MM.1S (cell line): ENCODE results near the gene OSER1.

ENCODE experiments used
- DNase-seq: peaks from one replicate; pipeline ENCODE4 v3.0.0-alpha.2; 2015
- H2AFZ ChIP-seq: fragments of 300-600 bp; sonication (generic); 2 replicates; pipeline ENCODE4 v1.6.0; 2016; ENCODE audit warnings: antibody characterized with exemption, low read length
- H3F3A ChIP-seq: fragments of 300-600 bp; sonication (generic); 2 replicates; pipeline ENCODE4 v1.6.1; 2016; ENCODE audit warnings: mild to moderate bottlenecking, antibody characterized with exemption, low read length, moderate library complexity, mixed read lengths; ENCODE audit not compliant: insufficient read depth
- H3K27ac ChIP-seq: fragments of 300-600 bp; sonication (generic); 2 replicates; pipeline ENCODE4 v1.5.1; 2016; ENCODE audit warnings: mild to moderate bottlenecking, low read length
- H3K27me3 ChIP-seq: fragments of 300-600 bp; sonication (generic); replicated peaks from 2 replicates; pipeline ENCODE4 v1.6.0; 2016; ENCODE audit warnings: low read length; ENCODE audit not compliant: insufficient read depth
- H3K36me3 ChIP-seq: fragments of 300-600 bp; sonication (generic); replicated peaks from 2 replicates; pipeline ENCODE4 v1.6.1; 2016; ENCODE audit warnings: mild to moderate bottlenecking, low read length, mixed read lengths; ENCODE audit not compliant: insufficient read depth
- H3K4me1 ChIP-seq: fragments of 300-600 bp; sonication (generic); 2 replicates; pipeline ENCODE4 v1.6.1; 2016; ENCODE audit warnings: low read length, mixed read lengths
- H3K4me2 ChIP-seq: fragments of 300-600 bp; sonication (generic); 2 replicates; pipeline ENCODE4 v1.6.0; 2016; ENCODE audit warnings: low read depth, low read length
- H3K4me3 ChIP-seq: fragments of 300-600 bp; sonication (generic); 2 replicates; pipeline ENCODE4 v1.5.1; 2016; ENCODE audit warnings: low read length, mixed read lengths
- H3K79me2 ChIP-seq: fragments of 300-600 bp; sonication (generic); 2 replicates; pipeline ENCODE4 v1.6.1; 2016; ENCODE audit warnings: mixed run types, low read length, mixed read lengths
- H3K9ac ChIP-seq: fragments of 300-600 bp; sonication (generic); 2 replicates; pipeline ENCODE4 v1.6.1; 2016; ENCODE audit warnings: low read length, mixed read lengths
- H3K9me2 ChIP-seq: fragments of 300-600 bp; sonication (generic); replicated peaks from 2 replicates; pipeline ENCODE4 v1.6.1; 2016; ENCODE audit warnings: mild to moderate bottlenecking, low read length, mixed read lengths; ENCODE audit not compliant: insufficient read depth
- H3K9me3 ChIP-seq: fragments of 300-600 bp; sonication (generic); replicated peaks from 2 replicates; pipeline ENCODE4 v1.6.1; 2016; ENCODE audit warnings: mild to moderate bottlenecking, low read length, mixed read lengths; ENCODE audit not compliant: insufficient read depth
- H4K20me1 ChIP-seq: fragments of 300-600 bp; sonication (generic); 2 replicates; pipeline ENCODE4 v1.6.1; 2016; ENCODE audit warnings: mild to moderate bottlenecking, low read length, moderate library complexity, mixed read lengths; ENCODE audit not compliant: insufficient read depth
- EZH2 ChIP-seq: fragments of 300-600 bp; sonication (generic); optimal IDR thresholded peaks from 2 replicates; pipeline ENCODE3; 2017; ENCODE audit warnings: low read depth, mild to moderate bottlenecking, antibody characterized with exemption, low read length, mixed read lengths
- EZH2phosphoT487 ChIP-seq: fragments of 300-600 bp; sonication (generic); IDR thresholded peaks from 2 replicates; pipeline ENCODE4 v1.6.1; 2018; ENCODE audit warnings: antibody characterized with exemption, low read length
- TF ChIP-seq, protein P1 (sequence below): fragments of 300-600 bp; sonication (generic); IDR thresholded peaks from 2 replicates; pipeline ENCODE4 v1.5.1; 2016; ENCODE audit warnings: antibody characterized with exemption, low read length, mixed read lengths

Gene OSER1

GRCh38 chr20:44218446-44218845 is 7.9 kb upstream of the OSER1 start:
- H3K4me2 ChIP-seq, result no peak overlapping the region
- no peak overlapping the region for H3K4me3 ChIP-seq

GRCh38 chr20:44217342-44218092 is 6.9 kb upstream of the OSER1 start:
- peak; percentile 46 for DNase-seq
- H3K27ac ChIP-seq, result no peak overlapping the region
- no peaks in the 10 kb centered on the region for H3K4me1 ChIP-seq
- H3K9me2 ChIP-seq, result no peaks in the 10 kb centered on the region
- H2AFZ ChIP-seq, result no peak overlapping the region
- no peaks in the 10 kb centered on the region for H3F3A ChIP-seq
- H3K79me2 ChIP-seq, result no peaks in the 10 kb centered on the region
- TF ChIP-seq, protein P1, sequence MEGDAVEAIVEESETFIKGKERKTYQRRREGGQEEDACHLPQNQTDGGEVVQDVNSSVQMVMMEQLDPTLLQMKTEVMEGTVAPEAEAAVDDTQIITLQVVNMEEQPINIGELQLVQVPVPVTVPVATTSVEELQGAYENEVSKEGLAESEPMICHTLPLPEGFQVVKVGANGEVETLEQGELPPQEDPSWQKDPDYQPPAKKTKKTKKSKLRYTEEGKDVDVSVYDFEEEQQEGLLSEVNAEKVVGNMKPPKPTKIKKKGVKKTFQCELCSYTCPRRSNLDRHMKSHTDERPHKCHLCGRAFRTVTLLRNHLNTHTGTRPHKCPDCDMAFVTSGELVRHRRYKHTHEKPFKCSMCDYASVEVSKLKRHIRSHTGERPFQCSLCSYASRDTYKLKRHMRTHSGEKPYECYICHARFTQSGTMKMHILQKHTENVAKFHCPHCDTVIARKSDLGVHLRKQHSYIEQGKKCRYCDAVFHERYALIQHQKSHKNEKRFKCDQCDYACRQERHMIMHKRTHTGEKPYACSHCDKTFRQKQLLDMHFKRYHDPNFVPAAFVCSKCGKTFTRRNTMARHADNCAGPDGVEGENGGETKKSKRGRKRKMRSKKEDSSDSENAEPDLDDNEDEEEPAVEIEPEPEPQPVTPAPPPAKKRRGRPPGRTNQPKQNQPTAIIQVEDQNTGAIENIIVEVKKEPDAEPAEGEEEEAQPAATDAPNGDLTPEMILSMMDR, result peak; percentile 95
- TF ChIP-seq EZH2phosphoT487 (no peak), EZH2 (no peak)
- H3K36me3 ChIP-seq, result no peaks in the 10 kb centered on the region
- H4K20me1 ChIP-seq, result no peaks in the 10 kb centered on the region
- no peak overlapping the region for H3K4me3 ChIP-seq
- no peak overlapping the region for H3K9ac ChIP-seq
- H3K27me3 ChIP-seq, result no peaks in the 10 kb centered on the region
- H3K4me2 ChIP-seq, result no peak overlapping the region
- no peaks in the 10 kb centered on the region for H3K9me3 ChIP-seq

More at GRCh38 chr20:44218446-44218845, 7.9 kb upstream of the OSER1 start:
- no peaks in the 10 kb centered on the region for H4K20me1 ChIP-seq
- no peaks in the 10 kb centered on the region for H3K79me2 ChIP-seq
- H3K27ac ChIP-seq, result no peak overlapping the region
- H3K27me3 ChIP-seq, result no peaks in the 10 kb centered on the region
- H3K9ac ChIP-seq, result no peak overlapping the region
- no peaks in the 10 kb centered on the region for H3K36me3 ChIP-seq
- no peaks in the 10 kb centered on the region for H3K9me2 ChIP-seq
- DNase-seq, result no peak
- no peaks in the 10 kb centered on the region for H3F3A ChIP-seq
- H3K4me1 ChIP-seq, result no peaks in the 10 kb centered on the region
- TF ChIP-seq EZH2phosphoT487 (no peak), EZH2 (no peak)
- TF ChIP-seq, protein P1, result no peak
- H2AFZ ChIP-seq, result no peak overlapping the region
- H3K9me3 ChIP-seq, result no peaks in the 10 kb centered on the region

- Histone ChIP-seq H3K27ac (no peak overlapping the region), H3K27me3 (no peaks in the 10 kb centered on the region), H3K9ac (no peak overlapping the region), H3K79me2 (peaks cover 9% of the 10 kb centered on the region), H3K36me3 (no peaks in the 10 kb centered on the region), H3K4me2 (no peak overlapping the region), H3F3A (peaks cover 10% of the 10 kb centered on the region), H3K4me3 (no peak overlapping the region), H3K9me3 (no peaks in the 10 kb centered on the region), H3K4me1 (peaks cover 4% of the 10 kb centered on the region; the same call in 1 of the 2 replicates), H3K9me2 (no peaks in the 10 kb centered on the region), H4K20me1 (no peaks in the 10 kb centered on the region), H2AFZ (no peak overlapping the region)
- no peak for TF ChIP-seq EZH2
- TF ChIP-seq, protein P1, result peak; percentile 90
- peak; percentile 72 for DNase-seq
Measured at GRCh38 chr20:44215125-44215524, 4.6 kb upstream of the OSER1 start.
